Activated CD4-positive, alpha-beta memory T cell treated with anti-CD3 and anti-CD28 coated beads, Interleukin-2, amount 10 ng/mL, durations not matched to agents 7 days and 5 days (primary cell): ENCODE measurements around the gene PAEP. TPM values are rescaled to one million over a fixed set of nuclear protein-coding genes. Genes with fewer than 3 reads are reported as not detected.

Experiments used
- CTCF ChIA-PET: fragments of 350-600 bp; sonication (Branson Sonifier 250); formaldehyde crosslinking; loops from one replicate; lab custom pipeline; 2021; ENCODE audit warnings: antibody characterized with exemption, inconsistent platforms; lab: Charles Lee
- POLR2A ChIA-PET: fragments of 350-600 bp; sonication (Branson Sonifier 250); formaldehyde crosslinking; loops from one replicate; lab custom pipeline; 2021; ENCODE audit warnings: antibody characterized with exemption; lab: Charles Lee
- DNase-seq: peaks from one replicate; pipeline ENCODE4 v3.0.0-alpha.2; 2020
- H3K27ac Mint-ChIP-seq: one replicate; pipeline ENCODE4 v1.8.0; 2021; ENCODE audit warnings: mild to moderate bottlenecking, mixed read lengths
- H3K27me3 Mint-ChIP-seq: one replicate; pipeline ENCODE4 v1.8.0; 2021; ENCODE audit warnings: mixed read lengths
- H3K36me3 Mint-ChIP-seq: one replicate; pipeline ENCODE4 v1.8.0; 2021; ENCODE audit warnings: low read depth, mixed read lengths
- H3K4me1 Mint-ChIP-seq: one replicate; pipeline ENCODE4 v1.8.0; 2021; ENCODE audit warnings: mixed read lengths
- H3K4me3 Mint-ChIP-seq: one replicate; pipeline ENCODE4 v1.8.0; 2021; ENCODE audit warnings: mild to moderate bottlenecking, mixed read lengths
- H3K9me3 Mint-ChIP-seq: one replicate; pipeline ENCODE4 v1.8.0; 2021; ENCODE audit warnings: mixed read lengths
- total RNA-seq, 2 experiments: library from RNA; stranded (reverse); gene quantifications; one replicate each; pipeline ENCODE4 v1.2.3, GENCODE V29; 2021

Gene PAEP
- total RNA-seq, 2 experiments from 2014 or later, result not detected

- no peak for DNase-seq
- no peaks in the 10 kb centered on the region for H3K9me3 Mint-ChIP-seq
- CTCF ChIA-PET, result interaction anchor here (0.8 kb wide), 1 partner anchor 14 kb away, joined by 4 read pairs; no protein-coding TSS in a partner anchor
- no peak overlapping the region for H3K4me3 Mint-ChIP-seq
- H3K4me1 Mint-ChIP-seq, result no peaks in the 10 kb centered on the region
- POLR2A ChIA-PET, result no interaction called here
- H3K27me3 Mint-ChIP-seq, result peaks cover 4% of the 10 kb centered on the region
- no peak overlapping the region for H3K27ac Mint-ChIP-seq
- H3K36me3 Mint-ChIP-seq, result no peaks in the 10 kb centered on the region
Measured at GRCh38 chr9:135589596-135590485, 28.3 kb downstream of the PAEP start.

GRCh38 chr9:135590486-135591079, 29.0 kb downstream of the PAEP start:
- POLR2A ChIA-PET, result no interaction called here
- H3K27me3 Mint-ChIP-seq, result peaks cover 10% of the 10 kb centered on the region
- CTCF ChIA-PET, result no interaction called here
- no peak for DNase-seq
- no peak overlapping the region for H3K4me3 Mint-ChIP-seq
- no peaks in the 10 kb centered on the region for H3K4me1 Mint-ChIP-seq
- H3K27ac Mint-ChIP-seq, result no peak overlapping the region
- no peaks in the 10 kb centered on the region for H3K36me3 Mint-ChIP-seq
- no peaks in the 10 kb centered on the region for H3K9me3 Mint-ChIP-seq

- H3K9me3 Mint-ChIP-seq, result no peaks in the 10 kb centered on the region
- DNase-seq, result no peak
- peaks cover 13% of the 10 kb centered on the region for H3K27me3 Mint-ChIP-seq
- POLR2A ChIA-PET, result no interaction called here
- no peaks in the 10 kb centered on the region for H3K36me3 Mint-ChIP-seq
- CTCF ChIA-PET, result no interaction called here
- no peak overlapping the region for H3K27ac Mint-ChIP-seq
- H3K4me1 Mint-ChIP-seq, result no peaks in the 10 kb centered on the region
- H3K4me3 Mint-ChIP-seq, result no peak overlapping the region
Measured at GRCh38 chr9:135591506-135592330, 30.2 kb downstream of the PAEP start.

- peak; percentile 9 for DNase-seq
- H3K4me3 Mint-ChIP-seq, result no peak overlapping the region
- H3K36me3 Mint-ChIP-seq, result no peaks in the 10 kb centered on the region
- peaks cover 16% of the 10 kb centered on the region for H3K27me3 Mint-ChIP-seq
- no peaks in the 10 kb centered on the region for H3K9me3 Mint-ChIP-seq
- POLR2A ChIA-PET, result no interaction called here
- no peak overlapping the region for H3K27ac Mint-ChIP-seq
- no peaks in the 10 kb centered on the region for H3K4me1 Mint-ChIP-seq
- CTCF ChIA-PET, result no interaction called here
Measured at GRCh38 chr9:135592331-135592590, 30.7 kb downstream of the PAEP start.

GRCh38 chr9:135592625-135593024, 31.1 kb downstream of the PAEP start:
- no peak overlapping the region for H3K4me3 Mint-ChIP-seq
- CTCF ChIA-PET, result no interaction called here

GRCh38 chr9:135596211-135596610, 34.7 kb downstream of the PAEP start:
- CTCF ChIA-PET, result no interaction called here

More at GRCh38 chr9:135592625-135593024, 31.1 kb downstream of the PAEP start:
- Mint-ChIP-seq H3K9me3 (no peaks in the 10 kb centered on the region), H3K4me1 (no peaks in the 10 kb centered on the region), H3K27ac (no peak overlapping the region), H3K27me3 (peaks cover 16% of the 10 kb centered on the region), H3K36me3 (no peaks in the 10 kb centered on the region)
- peak; percentile 10 for DNase-seq
- POLR2A ChIA-PET, result no interaction called here

GRCh38 chr9:135600296-135600817, 38.8 kb downstream of the PAEP start:
- no peak overlapping the region for H3K27ac Mint-ChIP-seq
- no peaks in the 10 kb centered on the region for H3K36me3 Mint-ChIP-seq
- CTCF ChIA-PET, result interaction anchor here (1.0 kb wide), 2 partner anchors 16 to 72 kb away, joined by 3 to 4 read pairs; no protein-coding TSS in a partner anchor
- H3K27me3 Mint-ChIP-seq, result peaks cover 24% of the 10 kb centered on the region
- POLR2A ChIA-PET, result no interaction called here
- H3K9me3 Mint-ChIP-seq, result no peaks in the 10 kb centered on the region
- no peak for DNase-seq
- no peak overlapping the region for H3K4me3 Mint-ChIP-seq
- H3K4me1 Mint-ChIP-seq, result no peaks in the 10 kb centered on the region

More at GRCh38 chr9:135596211-135596610, 34.7 kb downstream of the PAEP start:
- H3K36me3 Mint-ChIP-seq, result no peaks in the 10 kb centered on the region
- H3K4me3 Mint-ChIP-seq, result no peak overlapping the region
- H3K27me3 Mint-ChIP-seq, result peaks cover 31% of the 10 kb centered on the region
- no peaks in the 10 kb centered on the region for H3K9me3 Mint-ChIP-seq
- POLR2A ChIA-PET, result no interaction called here
- DNase-seq, result peak; percentile 5
- H3K27ac Mint-ChIP-seq, result no peak overlapping the region
- no peaks in the 10 kb centered on the region for H3K4me1 Mint-ChIP-seq

- Mint-ChIP-seq H3K27ac (no peak overlapping the region), H3K36me3 (no peaks in the 10 kb centered on the region), H3K4me1 (no peaks in the 10 kb centered on the region), H3K9me3 (no peaks in the 10 kb centered on the region), H3K4me3 (no peak overlapping the region), H3K27me3 (peaks cover 16% of the 10 kb centered on the region)
- ChIA-PET CTCF (interaction anchor here (0.7 kb wide), 1 partner anchor 1895 kb away, joined by 3 read pairs; no protein-coding TSS in a partner anchor), POLR2A (no interaction called here)
- DNase-seq, result no peak
Measured at GRCh38 chr9:135601988-135602387, 40.4 kb downstream of the PAEP start.

- Mint-ChIP-seq H3K27ac (no peak overlapping the region), H3K36me3 (no peaks in the 10 kb centered on the region), H3K9me3 (no peaks in the 10 kb centered on the region), H3K27me3 (peaks cover 15% of the 10 kb centered on the region), H3K4me1 (no peaks in the 10 kb centered on the region), H3K4me3 (no peak overlapping the region)
- ChIA-PET POLR2A (no interaction called here), CTCF (interaction anchor here (0.7 to 1.1 kb wide), 4 partner anchors 8 to 1896 kb away, joined by 3 to 4 read pairs (median 4); no protein-coding TSS in a partner anchor)
- peak; percentile 58 for DNase-seq
Measured at GRCh38 chr9:135602789-135603481, 41.4 kb downstream of the PAEP start.

- POLR2A ChIA-PET, result no interaction called here
- Mint-ChIP-seq H3K4me3 (no peak overlapping the region), H3K4me1 (no peaks in the 10 kb centered on the region), H3K36me3 (no peaks in the 10 kb centered on the region), H3K27ac (no peak overlapping the region), H3K9me3 (no peaks in the 10 kb centered on the region), H3K27me3 (peaks cover 7% of the 10 kb centered on the region)
- DNase-seq, result peak; percentile 12
- CTCF ChIA-PET, result interaction anchor here (1.1 kb wide), 1 partner anchor 38 kb away, joined by 3 read pairs; no protein-coding TSS in a partner anchor
Measured at GRCh38 chr9:135604437-135605237, 43.1 kb downstream of the PAEP start.

- DNase-seq, result peak; percentile 12
- H3K9me3 Mint-ChIP-seq, result no peaks in the 10 kb centered on the region
- no peaks in the 10 kb centered on the region for H3K36me3 Mint-ChIP-seq
- ChIA-PET POLR2A (no interaction called here), CTCF (no interaction called here)
- no peaks in the 10 kb centered on the region for H3K4me1 Mint-ChIP-seq
- no peak overlapping the region for H3K4me3 Mint-ChIP-seq
- peaks cover 3% of the 10 kb centered on the region for H3K27me3 Mint-ChIP-seq
- H3K27ac Mint-ChIP-seq, result no peak overlapping the region
Measured at GRCh38 chr9:135605238-135605781, 43.8 kb downstream of the PAEP start.
